Colonic mucosa (tissue), 4 donors: ENCODE results near the gene PDIK1L. TPM values are rescaled to one million over a fixed set of nuclear protein-coding genes. Genes with fewer than 3 reads are reported as not detected.
A peak's percentile ranks its signal among the peaks of the same experiment; 100 is the strongest.

Experiments used
- DNase-seq: peaks from one replicate; pipeline ENCODE4 v3.0.0-alpha.2; 2020
- H3K27ac ChIP-seq: fragments of 200-600 bp; one replicate; pipeline ENCODE4 v1.8.0; 2021
- H3K27me3 ChIP-seq: fragments of 200-600 bp; one replicate; pipeline ENCODE4 v1.8.0; 2021
- H3K36me3 ChIP-seq: fragments of 200-600 bp; one replicate; pipeline ENCODE4 v1.8.0; 2021
- H3K4me1 ChIP-seq: fragments of 200-600 bp; one replicate; pipeline ENCODE4 v1.8.0; 2021; ENCODE audit warnings: mild to moderate bottlenecking
- H3K4me3 ChIP-seq: fragments of 200-600 bp; one replicate; pipeline ENCODE4 v1.8.0; 2021
- H3K9ac ChIP-seq, 2 donors: one replicate each; pipeline ENCODE4 v1.7.0; 2013; ENCODE audit warnings: control low read depth in 2 of 2, low read depth in 2 of 2, low read length in 2 of 2
- H3K9me3 ChIP-seq: fragments of 200-600 bp; one replicate; pipeline ENCODE4 v1.8.0; 2021
- CTCF ChIP-seq: fragments of 200-600 bp; IDR thresholded peaks from one replicate; pipeline ENCODE4 v1.8.0; 2022; ENCODE audit warnings: antibody characterized with exemption, mild to moderate bottlenecking
- intact Hi-C: fragments of 100-400 bp; cut with DNase I; formaldehyde crosslinking; loops from one replicate; pipeline ENCODE4 v1.14.1; 2022
- total RNA-seq, 2 donors: library from RNA; stranded (reverse); fragmentation: NEBNext Ultra II Directional in 1 of 2; extraction: Animal tissue kit (Norgen Biotek cat#: 25700) in 1 of 2; gene quantifications; one replicate each; pipeline ENCODE4 v1.2.1, GENCODE V29; 2021
- donor health status: healthy.
- donor health status: DM: no; HTN: no; CAD: no.
- donor health status: DM: no; HTN: no; CAD: no.

PDIK1L gene
- total RNA-seq, 2 donors from 2014 or later, result 12.5 to 14.8 TPM

- Histone ChIP-seq H3K4me1 (no peaks in the 10 kb centered on the region), H3K27ac (no peak overlapping the region), H3K9me3 (no peaks in the 10 kb centered on the region)
These were observed 34.1 kb upstream of the PDIK1L start for GRCh38 chr1:26077524-26077923.

GRCh38 chr1:26078286-26079177, 33.1 kb upstream of the PDIK1L start:
- intact Hi-C loops, result no loop called here
- H3K27me3 ChIP-seq, result no peaks in the 10 kb centered on the region
- no peaks in the 10 kb centered on the region for H3K9me3 ChIP-seq
- no peak overlapping the region for H3K27ac ChIP-seq
- peak; percentile 70 for DNase-seq
- H3K4me1 ChIP-seq, result no peaks in the 10 kb centered on the region
- no peak overlapping the region for H3K9ac ChIP-seq
- no peaks in the 10 kb centered on the region for H3K36me3 ChIP-seq
- no peak for TF ChIP-seq CTCF
- no peak overlapping the region for H3K4me3 ChIP-seq

More at GRCh38 chr1:26077524-26077923, 34.1 kb upstream of the PDIK1L start:
- Histone ChIP-seq H3K36me3 (no peaks in the 10 kb centered on the region), H3K9ac (no peak overlapping the region), H3K27me3 (no peaks in the 10 kb centered on the region), H3K4me3 (no peak overlapping the region)
- intact Hi-C loops, result no loop called here
- TF ChIP-seq CTCF, result no peak
- DNase-seq, result no peak

- Histone ChIP-seq H3K4me3 (no peak overlapping the region), H3K9me3 (no peaks in the 10 kb centered on the region), H3K4me1 (no peaks in the 10 kb centered on the region), H3K27me3 (no peaks in the 10 kb centered on the region), H3K9ac (no peak overlapping the region), H3K36me3 (no peaks in the 10 kb centered on the region), H3K27ac (no peak overlapping the region)
- TF ChIP-seq CTCF, result no peak
- no peak for DNase-seq
- intact Hi-C loops, result no loop called here
These were observed 32.5 kb upstream of the PDIK1L start for GRCh38 chr1:26079178-26079563.

- H3K27ac ChIP-seq, result no peak overlapping the region
- no peak overlapping the region for H3K9ac ChIP-seq
- no peaks in the 10 kb centered on the region for H3K9me3 ChIP-seq
- no peaks in the 10 kb centered on the region for H3K36me3 ChIP-seq
- DNase-seq, result no peak
- intact Hi-C loops, result no loop called here
- H3K27me3 ChIP-seq, result no peaks in the 10 kb centered on the region
- H3K4me3 ChIP-seq, result no peak overlapping the region
- no peak for TF ChIP-seq CTCF
- no peaks in the 10 kb centered on the region for H3K4me1 ChIP-seq
These were observed 31.4 kb upstream of the PDIK1L start for GRCh38 chr1:26079960-26080814.

- Histone ChIP-seq H3K9me3 (no peaks in the 10 kb centered on the region), H3K27ac (no peak overlapping the region), H3K4me3 (no peak overlapping the region), H3K36me3 (no peaks in the 10 kb centered on the region), H3K4me1 (no peaks in the 10 kb centered on the region), H3K9ac (no peak overlapping the region), H3K27me3 (no peaks in the 10 kb centered on the region)
- no peak for TF ChIP-seq CTCF
- DNase-seq, result no peak
- intact Hi-C loops, result no loop called here
These were observed 30.2 kb upstream of the PDIK1L start for GRCh38 chr1:26081267-26082019.
